K562 (cell line): ENCODE results near the gene IRF2. TPM values are rescaled to one million over a fixed set of nuclear protein-coding genes. Genes with fewer than 3 reads are reported as not detected.

Experiments
- ATAC-seq: fragments of 200-7000 bp; cut with Tn5 transposase; 3 replicates; pipeline ENCODE4 v1.9.1; 2020; ENCODE audit warnings: moderate library complexity
- BruUV-seq: library from RNA; stranded (reverse); fragments of 400-500 nt; replicated peaks from 2 replicates; lab custom pipeline; 2021; lab: Mats Ljungman, UMichigan
- CTCF ChIA-PET: fragments of 300-600 bp; formaldehyde crosslinking; extraction: SDS; loops from one replicate; lab custom pipeline; 2021; ENCODE audit warnings: low intra/inter-chr PET ratio; lab: Yijun Ruan, JAX
- POLR2A ChIA-PET: fragments of 300-600, 350-650 bp; sonication (Branson Sonifier 250); formaldehyde crosslinking; extraction: SDS; loops from one replicate; lab custom pipeline; 2021; ENCODE audit warnings: antibody characterized with exemption, inconsistent platforms; lab: Yijun Ruan, JAX
- DNase-seq, 4 experiments: peaks; one replicate each; pipeline versions ENCODE4 v3.0.0 to v3.0.0-alpha.2; 2011 to 2018; ENCODE audit warnings: low spot score in 3 of 4, mixed read lengths in 3 of 4; ENCODE audit errors: extremely low read depth in 1 of 4
- FAIRE-seq: peaks from 2 replicates; lab custom pipeline; 2011; peaks lifted over from hg19 to GRCh38; lab: Jason Lieb, UNC
- H2AFZ ChIP-seq: 2 replicates; pipeline ENCODE4 v1.6.0; 2011; ENCODE audit warnings: low read depth, low read length, control low read depth, inconsistent platforms
- H3K27ac ChIP-seq: fragments of 200-600 bp; 3 replicates; pipeline ENCODE4 v1.8.0; 2011; ENCODE audit warnings: low read depth, mild to moderate bottlenecking, control low read depth, inconsistent platforms, low read length, moderate library complexity, mixed read lengths; ENCODE audit errors: extremely low read depth
- H3K27me3 ChIP-seq, 2 experiments: fragments of 300-600 bp in 1 of 2; 2 replicates in 1 of 2; 3 replicates in 1 of 2; pipeline versions ENCODE4 v1.6.0 to v1.8.0; 2011; ENCODE audit warnings: inconsistent platforms in 2 of 2, low read length in 2 of 2, mild to moderate bottlenecking in 1 of 2, mixed read lengths in 1 of 2, moderate library complexity in 1 of 2; ENCODE audit not compliant: control insufficient read depth in 2 of 2, insufficient read depth in 2 of 2
- H3K36me3 ChIP-seq: fragments of 300-600 bp; 3 replicates; pipeline ENCODE4 v1.8.0; 2011; ENCODE audit warnings: mild to moderate bottlenecking, low read length, inconsistent platforms; ENCODE audit not compliant: control insufficient read depth, insufficient read depth
- H3K4me1 ChIP-seq, 2 experiments: fragments of 200-600 bp in 1 of 2; replicated peaks in 1 of 2; 2 replicates in 1 of 2; 3 replicates in 1 of 2; pipeline versions ENCODE4 v1.5.1 to v1.8.0; 2011; ENCODE audit warnings: inconsistent platforms in 2 of 2, low read length in 2 of 2, mild to moderate bottlenecking in 1 of 2, mixed read lengths in 1 of 2, moderate library complexity in 1 of 2; ENCODE audit not compliant: control insufficient read depth in 2 of 2, insufficient read depth in 2 of 2
- H3K4me2 ChIP-seq: 2 replicates; pipeline ENCODE4 v1.6.1; 2011; ENCODE audit warnings: low read length, control low read depth, inconsistent platforms, mixed read lengths; ENCODE audit not compliant: insufficient read depth
- H3K4me3 ChIP-seq: fragments of 200-600 bp; sonication (generic), shearing (Covaris generic); 2 replicates; pipeline ENCODE4 v1.5.1; 2016; ENCODE audit warnings: control low read depth, inconsistent platforms
- H3K79me2 ChIP-seq: fragments of 200-600 bp; 3 replicates; pipeline ENCODE4 v1.8.0; 2011; ENCODE audit warnings: low read length, inconsistent platforms; ENCODE audit not compliant: control insufficient read depth, insufficient read depth
- H3K9ac ChIP-seq, 2 experiments: 2 replicates each; pipeline versions ENCODE4 v1.6.0 to v1.6.1; 2011; ENCODE audit warnings: low read depth in 2 of 2, low read length in 2 of 2, control low read depth in 1 of 2, inconsistent platforms in 1 of 2, mild to moderate bottlenecking in 1 of 2, mixed read lengths in 1 of 2; ENCODE audit not compliant: insufficient read depth in 1 of 2
- H3K9me1 ChIP-seq: one replicate; pipeline ENCODE4 v1.6.0; 2011; ENCODE audit warnings: inconsistent platforms, mild to moderate bottlenecking, low read length, moderate library complexity; ENCODE audit not compliant: control insufficient read depth, insufficient read depth
- H3K9me3 ChIP-seq: replicated peaks from 2 replicates; pipeline ENCODE4 v1.5.1; 2011; ENCODE audit warnings: low read depth, low read length, inconsistent platforms; ENCODE audit not compliant: control insufficient read depth, insufficient read depth
- H4K20me1 ChIP-seq: replicated peaks from 2 replicates; pipeline ENCODE4 v1.6.1; 2011; ENCODE audit warnings: low read length, inconsistent platforms, mixed read lengths; ENCODE audit not compliant: control insufficient read depth, insufficient read depth
- EP400 ChIP-seq: fragments of 450-650 bp; IDR thresholded peaks from 2 replicates; pipeline ENCODE4 v1.6.1; 2017; ENCODE audit warnings: antibody characterized with exemption, mild to moderate bottlenecking, moderate library complexity
- GATA2 ChIP-seq: sonication (generic); formaldehyde crosslinking; IDR thresholded peaks from 2 replicates; pipeline ENCODE4 v1.4.0; 2020; ENCODE audit warnings: mild to moderate bottlenecking, missing genetic modification reagents
- HNRNPL ChIP-seq: fragments of 200-400 bp; formaldehyde crosslinking; IDR thresholded peaks from 2 replicates; pipeline ENCODE4 v1.6.1; 2017; ENCODE audit warnings: low read depth, mild to moderate bottlenecking, low read length
- MEIS2 ChIP-seq: fragments of 450-650 bp; IDR thresholded peaks from 2 replicates; pipeline ENCODE4 v1.6.1; 2014; ENCODE audit warnings: mild to moderate bottlenecking; ENCODE audit not compliant: partially characterized antibody
- MXD1 ChIP-seq: fragments of 250-450 bp; sonication (Bioruptor Pico); IDR thresholded peaks from 2 replicates; pipeline ENCODE4 v1.8.0; 2021; ENCODE audit warnings: borderline replicate concordance, mild to moderate bottlenecking, moderate library complexity; ENCODE audit not compliant: poor library complexity, severe bottlenecking
- SAP30 ChIP-seq: fragments of 200-600 bp; sonication (generic); IDR thresholded peaks from 2 replicates; pipeline ENCODE4 v1.6.1; 2012; ENCODE audit warnings: borderline replicate concordance, low read depth, mild to moderate bottlenecking, moderate library complexity, low read length, control low read depth, inconsistent platforms; ENCODE audit not compliant: insufficient read depth, poor library complexity, severe bottlenecking
- SMARCA4 ChIP-seq: fragments of 450-650 bp; IDR thresholded peaks from 2 replicates; pipeline ENCODE4 v1.6.1; 2016
- SMC3 ChIP-seq: conservative IDR thresholded peaks from 2 replicates; pipeline ENCODE4 v1.6.1; 2011; ENCODE audit warnings: low read depth, low read length, improper control_type of control experiment; ENCODE audit not compliant: insufficient read depth
- SRSF1 ChIP-seq: fragments of 200-400 bp; formaldehyde crosslinking; IDR thresholded peaks from 2 replicates; pipeline ENCODE4 v1.6.1; 2017; ENCODE audit warnings: mild to moderate bottlenecking, low read depth, low read length, moderate library complexity
- TAF7 ChIP-seq: fragments of 450-650 bp; IDR thresholded peaks from 2 replicates; pipeline ENCODE4 v1.6.1; 2016; ENCODE audit warnings: missing genetic modification characterization, missing compliant biosample characterization
- ZNF766 ChIP-seq: fragments of 200-800 bp; sonication (Bioruptor generic); conservative IDR thresholded peaks from 2 replicates; pipeline ENCODE4 v1.6.1; 2016; ENCODE audit warnings: missing genetic modification characterization, missing compliant biosample characterization
- ZNF79 ChIP-seq: fragments of 250-450 bp; sonication (Bioruptor Pico); IDR thresholded peaks from 2 replicates; pipeline ENCODE4 v1.4.0; 2020; ENCODE audit warnings: low read depth, mild to moderate bottlenecking, moderate library complexity
- WGBS: fragments of 100-300 bp; shearing (Covaris generic); methylation state at CpG from one replicate; pipeline ENCODE4 v1.1.6; 2016; ENCODE audit warnings: low coverage, mixed read lengths; ENCODE audit not compliant: insufficient coverage; ENCODE audit errors: missing lambda C conversion rate; 5-methylcytosine and 5-hydroxymethylcytosine counted together
- in situ Hi-C: fragments of 300-500 bp; cut with MboI; formaldehyde crosslinking; loops from 4 replicates; pipeline ENCODE4 v1.15.0; 2018; ENCODE audit warnings: inconsistent platforms, mixed read lengths
- intact Hi-C: fragments of 100-400 bp; cut with micrococcal nuclease; formaldehyde crosslinking; loops from 2 replicates; pipeline ENCODE4 v1.14.2; 2022
- polyA plus RNA-seq, 8 experiments: library from polyadenylated mRNA; depleted of rRNA in 4 of 8; stranded (reverse) in 5 of 8; unstranded in 3 of 8; fragments of >200 nt; fragmentation: Nextera tagmentation in 2 of 8; fragmentation: Illumina TruSeq in 1 of 8; extraction: Ambion mirVana in 2 of 8; extraction: Trizol in 1 of 8; gene quantifications; 2 replicates each; pipeline versions ENCODE4 v1.2.1 to v1.2.3, GENCODE V29; 2011 to 2014; ENCODE audit warnings: inconsistent platforms in 1 of 8, missing spikeins in 1 of 8
- total RNA-seq, 7 experiments: library from RNA; depleted of rRNA in 6 of 7; stranded (reverse); fragments of >200 nt in 6 of 7; fragmentation: Illumina TruSeq in 2 of 7; extraction: Trizol in 2 of 7; gene quantifications; 2 replicates each; pipeline versions ENCODE4 v1.2.1 to v1.2.3, GENCODE V29; 2011 to 2021; ENCODE audit warnings: low replicate concordance in 1 of 7
- TF ChIP-seq, protein P1 (sequence below): fragments of 150-350 bp; conservative IDR thresholded peaks from 2 replicates; pipeline ENCODE4 v1.6.1; 2014; ENCODE audit warnings: low read length
- TF ChIP-seq, protein P2 (sequence below): fragments of 200-800 bp; sonication (Bioruptor generic); IDR thresholded peaks from 2 replicates; pipeline ENCODE4 v1.6.1; 2017; ENCODE audit warnings: missing genetic modification characterization, missing compliant biosample characterization

IRF2 gene
- total and polyA plus RNA-seq, 9 of the 15 experiments (the other 6 are each of a cell fraction or from before 2014, with no cell fraction given): 7.1 to 17.1 (median 11.3) TPM

DNA sequence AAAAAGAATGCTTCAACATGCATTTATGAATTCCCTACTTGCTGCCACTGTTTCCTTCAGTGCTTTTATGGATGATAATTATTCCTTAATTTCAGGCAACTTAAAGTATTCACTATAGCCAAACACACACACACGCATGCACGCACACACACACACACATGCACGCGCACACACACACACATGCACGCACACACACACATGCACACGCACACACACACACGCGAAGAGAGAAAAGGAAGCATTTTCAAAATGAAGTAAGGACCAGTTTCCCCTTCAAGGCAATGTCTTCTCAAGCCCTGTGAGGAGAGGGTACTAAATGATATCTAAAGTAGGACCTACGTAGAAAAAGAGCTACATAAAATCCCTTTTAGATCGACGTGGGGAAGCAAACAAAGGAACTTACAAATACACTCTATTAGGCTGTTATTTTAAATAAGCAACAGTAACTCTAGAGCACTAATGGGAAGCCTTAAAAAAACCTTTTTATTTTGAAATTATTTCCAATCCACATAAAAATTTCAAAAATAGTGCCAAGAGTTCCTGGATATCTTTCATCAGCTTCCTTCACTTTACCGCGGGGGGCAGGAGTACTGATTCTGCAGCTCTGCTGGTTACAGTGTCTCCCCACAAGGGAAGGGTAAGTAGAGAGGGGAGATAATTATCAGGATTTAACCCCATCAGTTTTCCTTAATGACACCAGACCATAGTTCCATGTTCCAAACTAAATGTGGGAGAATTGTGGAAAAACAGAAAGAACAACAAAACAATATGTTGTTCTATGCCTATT lies 13.7 kb downstream of the IRF2 start:
- intact Hi-C loops: no loop called here
- peak; percentile 60; the same call in 1 of the 3 replicates for ATAC-seq
- BruUV-seq: no TSS peak
- Histone ChIP-seq H3K4me1 (peaks cover 0 to 5% of the 10 kb centered on the region in 2 experiments; a peak in 3 of 5 replicates), H3K9me1 (no peaks in the 10 kb centered on the region), H3K27me3 (no peaks in the 10 kb centered on the region), H3K9ac (no peak overlapping the region), H3K36me3 (no peaks in the 10 kb centered on the region), H3K4me3 (no peak overlapping the region), H3K9me3 (no peaks in the 10 kb centered on the region), H3K4me2 (no peak overlapping the region), H2AFZ (no peak overlapping the region), H4K20me1 (peaks cover 11% of the 10 kb centered on the region; the same call in 1 of the 2 replicates), H3K79me2 (peaks cover 7% of the 10 kb centered on the region; the same call in 1 of the 3 replicates), H3K27ac (no peak overlapping the region)
- no peak for DNase-seq
- ChIA-PET POLR2A (no interaction called here), CTCF (interaction anchor here (0.7 kb wide), 1 partner anchor 77 kb away, joined by 3 read pairs; no protein-coding TSS in a partner anchor)
- 54% methylated on average over 9 of the region's 13 CpGs for WGBS
- FAIRE-seq: no peak
- in situ Hi-C loops: no loop called here
- TF ChIP-seq, protein P1, sequence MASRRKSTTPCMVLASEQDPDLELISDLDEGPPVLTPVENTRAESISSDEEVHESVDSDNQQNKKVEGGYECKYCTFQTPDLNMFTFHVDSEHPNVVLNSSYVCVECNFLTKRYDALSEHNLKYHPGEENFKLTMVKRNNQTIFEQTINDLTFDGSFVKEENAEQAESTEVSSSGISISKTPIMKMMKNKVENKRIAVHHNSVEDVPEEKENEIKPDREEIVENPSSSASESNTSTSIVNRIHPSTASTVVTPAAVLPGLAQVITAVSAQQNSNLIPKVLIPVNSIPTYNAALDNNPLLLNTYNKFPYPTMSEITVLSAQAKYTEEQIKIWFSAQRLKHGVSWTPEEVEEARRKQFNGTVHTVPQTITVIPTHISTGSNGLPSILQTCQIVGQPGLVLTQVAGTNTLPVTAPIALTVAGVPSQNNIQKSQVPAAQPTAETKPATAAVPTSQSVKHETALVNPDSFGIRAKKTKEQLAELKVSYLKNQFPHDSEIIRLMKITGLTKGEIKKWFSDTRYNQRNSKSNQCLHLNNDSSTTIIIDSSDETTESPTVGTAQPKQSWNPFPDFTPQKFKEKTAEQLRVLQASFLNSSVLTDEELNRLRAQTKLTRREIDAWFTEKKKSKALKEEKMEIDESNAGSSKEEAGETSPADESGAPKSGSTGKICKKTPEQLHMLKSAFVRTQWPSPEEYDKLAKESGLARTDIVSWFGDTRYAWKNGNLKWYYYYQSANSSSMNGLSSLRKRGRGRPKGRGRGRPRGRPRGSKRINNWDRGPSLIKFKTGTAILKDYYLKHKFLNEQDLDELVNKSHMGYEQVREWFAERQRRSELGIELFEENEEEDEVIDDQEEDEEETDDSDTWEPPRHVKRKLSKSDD: no peak
- peak; percentile 34 for TF ChIP-seq MEIS2
- TF ChIP-seq EP400: no peak
- TF ChIP-seq SMC3: no peak
- TF ChIP-seq GATA2 (CRISPR knock-in tag): 0 out of 2 replicates have a peak, but pooled peaks have one; percentile 36
- no peak for TF ChIP-seq ZNF766 (CRISPR knock-in tag)
- TF ChIP-seq SRSF1: no peak
- TF ChIP-seq MXD1: no peak
- TF ChIP-seq SMARCA4: no peak
- no peak for TF ChIP-seq SAP30
- TF ChIP-seq ZNF79: no peak
- TF ChIP-seq, protein P2, sequence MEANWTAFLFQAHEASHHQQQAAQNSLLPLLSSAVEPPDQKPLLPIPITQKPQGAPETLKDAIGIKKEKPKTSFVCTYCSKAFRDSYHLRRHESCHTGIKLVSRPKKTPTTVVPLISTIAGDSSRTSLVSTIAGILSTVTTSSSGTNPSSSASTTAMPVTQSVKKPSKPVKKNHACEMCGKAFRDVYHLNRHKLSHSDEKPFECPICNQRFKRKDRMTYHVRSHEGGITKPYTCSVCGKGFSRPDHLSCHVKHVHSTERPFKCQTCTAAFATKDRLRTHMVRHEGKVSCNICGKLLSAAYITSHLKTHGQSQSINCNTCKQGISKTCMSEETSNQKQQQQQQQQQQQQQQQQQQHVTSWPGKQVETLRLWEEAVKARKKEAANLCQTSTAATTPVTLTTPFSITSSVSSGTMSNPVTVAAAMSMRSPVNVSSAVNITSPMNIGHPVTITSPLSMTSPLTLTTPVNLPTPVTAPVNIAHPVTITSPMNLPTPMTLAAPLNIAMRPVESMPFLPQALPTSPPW: 0 out of 2 replicates have a peak, but pooled peaks have one; percentile 20
- no peak for TF ChIP-seq TAF7 (tag)
- TF ChIP-seq HNRNPL: no peak
